Smooth muscle cell (in vitro differentiated cells): ENCODE measurements around the gene CDK19. TPM values are rescaled to one million over a fixed set of nuclear protein-coding genes. Genes with fewer than 3 reads are reported as not detected.

Source experiments
- DNase-seq: peaks from one replicate; lab custom pipeline; 2025; ENCODE audit not compliant: unreplicated experiment; lab: John Stamatoyannopoulos, UW
- H2AFZ ChIP-seq: fragments of 200-600 bp; sonication (generic); 2 replicates; pipeline ENCODE4 v1.6.0; 2016; ENCODE audit warnings: antibody characterized with exemption, low read depth, mild to moderate bottlenecking
- H3F3A ChIP-seq: fragments of 200-600 bp; sonication (generic); 2 replicates; pipeline ENCODE4 v1.6.0; 2017; ENCODE audit warnings: antibody characterized with exemption, low read depth
- H3K27ac ChIP-seq: fragments of 200-600 bp; sonication (generic); 2 replicates; pipeline ENCODE4 v1.5.1; 2016; ENCODE audit warnings: low read depth, mild to moderate bottlenecking
- H3K27me3 ChIP-seq: fragments of 200-600 bp; sonication (generic); 2 replicates; pipeline ENCODE4 v1.6.1; 2016; ENCODE audit warnings: low read depth, mild to moderate bottlenecking
- H3K36me3 ChIP-seq: fragments of 200-600 bp; sonication (generic); 2 replicates; pipeline ENCODE4 v1.5.1; 2016; ENCODE audit warnings: low read depth
- H3K4me1 ChIP-seq: fragments of 200-600 bp; sonication (generic); 2 replicates; pipeline ENCODE4 v1.5.1; 2016; ENCODE audit warnings: low read depth
- H3K4me2 ChIP-seq: fragments of 200-600 bp; sonication (generic); 2 replicates; pipeline ENCODE4 v1.6.0; 2016; ENCODE audit warnings: mild to moderate bottlenecking
- H3K4me3 ChIP-seq: fragments of 200-600 bp; sonication (generic); 2 replicates; pipeline ENCODE4 v1.5.1; 2016; ENCODE audit warnings: mild to moderate bottlenecking
- H3K79me2 ChIP-seq: fragments of 200-600 bp; sonication (generic); 2 replicates; pipeline ENCODE4 v1.6.0; 2016; ENCODE audit warnings: low read depth, mild to moderate bottlenecking
- H3K9ac ChIP-seq: fragments of 200-600 bp; sonication (generic); 2 replicates; pipeline ENCODE4 v1.6.0; 2016; ENCODE audit warnings: low read depth
- H3K9me3 ChIP-seq: fragments of 200-600 bp; sonication (generic); replicated peaks from 2 replicates; pipeline ENCODE4 v1.5.1; 2016; ENCODE audit warnings: low read depth
- H4K20me1 ChIP-seq: fragments of 200-600 bp; sonication (generic); 2 replicates; pipeline ENCODE4 v1.6.0; 2016; ENCODE audit warnings: low read depth
- CTCF ChIP-seq: fragments of 200-600 bp; sonication (generic); IDR thresholded peaks from 2 replicates; pipeline ENCODE4 v1.5.1; 2017; ENCODE audit warnings: borderline replicate concordance, mild to moderate bottlenecking, antibody characterized with exemption; ENCODE audit not compliant: insufficient read depth, poor library complexity, severe bottlenecking
- WGBS: methylation state at CpG from one replicate; pipeline ENCODE4 v1.1.7; 2016; ENCODE audit warnings: low lambda C conversion rate; 5-methylcytosine and 5-hydroxymethylcytosine counted together
- polyA plus RNA-seq: library from polyadenylated mRNA; unstranded; fragments of >200 nt; fragmentation: Nextera tagmentation; extraction: Ambion mirVana; gene quantifications from 2 replicates; pipeline ENCODE4 v1.2.1, GENCODE V29; 2016
- total RNA-seq: library from RNA; depleted of rRNA; stranded (reverse); fragments of >200 nt; gene quantifications from 2 replicates; pipeline ENCODE4 v1.2.3, GENCODE V29; 2014

Gene CDK19
- total and polyA plus RNA-seq, 2 experiments from 2014 or later = 3.7 to 14.0 TPM

GRCh38 chr6:110563711-110564110 lies 251.6 kb downstream of the CDK19 start:
- Histone ChIP-seq H3K79me2 (no peaks in the 10 kb centered on the region), H3K27ac (no peak overlapping the region), H4K20me1 (no peaks in the 10 kb centered on the region), H3K27me3 (no peaks in the 10 kb centered on the region), H3K36me3 (no peaks in the 10 kb centered on the region), H3K9me3 (no peaks in the 10 kb centered on the region), H3K9ac (no peak overlapping the region), H3K4me1 (no peaks in the 10 kb centered on the region), H2AFZ (no peak overlapping the region), H3K4me2 (no peak overlapping the region), H3F3A (no peaks in the 10 kb centered on the region), H3K4me3 (no peak overlapping the region)
- DNase-seq = no peak
- no peak for TF ChIP-seq CTCF
- WGBS = 71% methylated on average over 2 of the region's 2 CpGs

GRCh38 chr6:110562316-110562915 lies 252.9 kb downstream of the CDK19 start:
- Histone ChIP-seq H3F3A (no peaks in the 10 kb centered on the region), H3K79me2 (no peaks in the 10 kb centered on the region), H3K4me3 (no peak overlapping the region), H3K27ac (no peak overlapping the region), H3K27me3 (no peaks in the 10 kb centered on the region), H3K36me3 (no peaks in the 10 kb centered on the region), H2AFZ (no peak overlapping the region), H3K9me3 (no peaks in the 10 kb centered on the region), H3K4me2 (no peak overlapping the region), H4K20me1 (no peaks in the 10 kb centered on the region), H3K4me1 (no peaks in the 10 kb centered on the region), H3K9ac (no peak overlapping the region)
- no peak for DNase-seq
- 94% methylated on average over 6 of the region's 6 CpGs for WGBS
- no peak for TF ChIP-seq CTCF

GRCh38 chr6:110561696-110562095 lies 253.6 kb downstream of the CDK19 start:
- Histone ChIP-seq H3K9ac (no peak overlapping the region), H3K4me3 (no peak overlapping the region), H3K27ac (no peak overlapping the region), H3K4me2 (no peak overlapping the region), H2AFZ (no peak overlapping the region), H3K27me3 (no peaks in the 10 kb centered on the region), H3K79me2 (no peaks in the 10 kb centered on the region), H3K36me3 (no peaks in the 10 kb centered on the region), H3K9me3 (no peaks in the 10 kb centered on the region), H3K4me1 (no peaks in the 10 kb centered on the region), H4K20me1 (no peaks in the 10 kb centered on the region), H3F3A (no peaks in the 10 kb centered on the region)
- no peak for TF ChIP-seq CTCF
- no peak for DNase-seq

GRCh38 chr6:110561008-110561396 lies 254.3 kb downstream of the CDK19 start:
- Histone ChIP-seq H3K27ac (no peak overlapping the region), H3K4me1 (no peaks in the 10 kb centered on the region), H3K9ac (no peak overlapping the region), H3K9me3 (no peaks in the 10 kb centered on the region), H3K4me3 (no peak overlapping the region), H3F3A (no peaks in the 10 kb centered on the region), H3K27me3 (no peaks in the 10 kb centered on the region), H4K20me1 (no peaks in the 10 kb centered on the region), H3K36me3 (no peaks in the 10 kb centered on the region), H3K79me2 (no peaks in the 10 kb centered on the region), H2AFZ (no peak overlapping the region), H3K4me2 (no peak overlapping the region)
- 95% methylated on average over 5 of the region's 5 CpGs for WGBS
- no peak for TF ChIP-seq CTCF
- DNase-seq = no peak
